A549 (cell line): ENCODE data around the gene HOXC11. TPM values are rescaled to one million over a fixed set of nuclear protein-coding genes. Genes with fewer than 3 reads are reported as not detected.

Source experiments
- ATAC-seq, 2 experiments: fragments of 200-7000 bp in 1 of 2; fragments of >200 bp in 1 of 2; cut with Nextera tagmentation in 1 of 2; cut with Tn5 transposase in 1 of 2; 3 replicates each; pipeline versions ENCODE4 v1.8.0 to v1.9.1; 2018 to 2020; ENCODE audit warnings: mild to moderate bottlenecking in 1 of 2, moderate library complexity in 1 of 2
- CTCF ChIA-PET: fragments of 300-600 bp; sonication (Branson Sonifier 250); formaldehyde crosslinking; extraction: SDS; loops from one replicate; lab custom pipeline; 2021; ENCODE audit warnings: antibody characterized with exemption, inconsistent platforms; lab: Yijun Ruan, JAX
- POLR2A ChIA-PET: fragments of 350-600 bp; formaldehyde crosslinking; extraction: SDS; loops from one replicate; lab custom pipeline; 2021; ENCODE audit warnings: antibody characterized with exemption, inconsistent platforms; lab: Yijun Ruan, JAX
- DNase-seq, 2 experiments: peaks; one replicate each; pipeline versions ENCODE4 v3.0.0 to v3.0.0-alpha.2; 2011 to 2016; ENCODE audit warnings: low read depth in 1 of 2, low spot score in 1 of 2
- FAIRE-seq: peaks from 2 replicates; lab custom pipeline; 2011; peaks lifted over from hg19 to GRCh38; lab: Jason Lieb, UNC
- H3K27ac ChIP-seq, 2 experiments: fragments of >200 bp; sonication (Bioruptor Twin); formaldehyde crosslinking; 3 replicates each; pipeline ENCODE4 v1.5.1; 2016 to 2017
- H3K4me1 ChIP-seq: fragments of >200 bp; sonication (Bioruptor Twin); formaldehyde crosslinking; 3 replicates; pipeline ENCODE4 v1.6.1; 2016
- H3K4me2 ChIP-seq: fragments of >200 bp; sonication (Bioruptor Twin); formaldehyde crosslinking; 3 replicates; pipeline ENCODE4 v1.6.1; 2016
- H3K4me3 ChIP-seq: fragments of >200 bp; sonication (Bioruptor Twin); formaldehyde crosslinking; 3 replicates; pipeline ENCODE4 v1.5.1; 2016
- H3K9me3 ChIP-seq: fragments of >200 bp; sonication (Bioruptor Twin); formaldehyde crosslinking; 3 replicates; pipeline ENCODE4 v1.6.1; 2016
- BCL3 ChIP-seq: fragments of >200 bp; sonication (Bioruptor Twin); formaldehyde crosslinking; IDR thresholded peaks from 3 replicates; pipeline ENCODE4 v1.6.1; 2016
- CEBPB ChIP-seq, 2 experiments: fragments of >200 bp in 1 of 2; sonication (Bioruptor Twin) in 1 of 2; formaldehyde crosslinking in 1 of 2; IDR thresholded peaks; 2 replicates each; pipeline ENCODE4 v1.6.1; 2012 to 2016
- CHD2 ChIP-seq: fragments of 150-350 bp; IDR thresholded peaks from 2 replicates; pipeline ENCODE4 v1.6.1; 2014; ENCODE audit warnings: low read length; ENCODE audit not compliant: partially characterized antibody
- CTCF ChIP-seq: fragments of >200 bp; sonication (Bioruptor Twin); formaldehyde crosslinking; IDR thresholded peaks from 3 replicates; pipeline ENCODE4 v1.5.1; 2016
- EHF ChIP-seq: fragments of 250-450 bp; sonication (Bioruptor Pico); IDR thresholded peaks from 2 replicates; pipeline ENCODE4 v1.5.0; 2020; ENCODE audit warnings: mild to moderate bottlenecking
- ELK1 ChIP-seq: fragments of 150-350 bp; IDR thresholded peaks from 2 replicates; pipeline ENCODE4 v1.6.1; 2014; ENCODE audit warnings: low read depth, mild to moderate bottlenecking, low read length
- ESRRA ChIP-seq: fragments of 150-350 bp; IDR thresholded peaks from 2 replicates; pipeline ENCODE4 v1.6.1; 2014; ENCODE audit warnings: mild to moderate bottlenecking, low read length, borderline replicate concordance
- HEYL ChIP-seq: fragments of 250-450 bp; sonication (Bioruptor Pico); IDR thresholded peaks from 2 replicates; pipeline ENCODE4 v1.8.0; 2021; ENCODE audit warnings: mild to moderate bottlenecking, moderate library complexity
- HOXA7 ChIP-seq: fragments of 250-450 bp; sonication (Bioruptor Pico); IDR thresholded peaks from 2 replicates; pipeline ENCODE4 v1.5.0; 2020; ENCODE audit warnings: mild to moderate bottlenecking, moderate library complexity
- HOXB5 ChIP-seq: fragments of 250-450 bp; sonication (Bioruptor Pico); IDR thresholded peaks from 2 replicates; pipeline ENCODE4 v1.5.0; 2020; ENCODE audit warnings: mild to moderate bottlenecking, moderate library complexity
- KDM1A ChIP-seq: fragments of 200-600 bp; sonication (generic); IDR thresholded peaks from 2 replicates; pipeline ENCODE4 v1.6.1; 2016; ENCODE audit warnings: low read depth, mild to moderate bottlenecking
- KDM5A ChIP-seq: fragments of 200-600 bp; sonication (generic); IDR thresholded peaks from 2 replicates; pipeline ENCODE4 v1.6.1; 2016; ENCODE audit warnings: antibody characterized with exemption, mild to moderate bottlenecking
- MAFK ChIP-seq: fragments of 450-650 bp; IDR thresholded peaks from 2 replicates; pipeline ENCODE4 v1.6.1; 2014; ENCODE audit not compliant: partially characterized antibody
- MAZ ChIP-seq: fragments of 150-350 bp; IDR thresholded peaks from 2 replicates; pipeline ENCODE4 v1.6.1; 2014; ENCODE audit warnings: antibody characterized with exemption, low read depth, low read length, borderline replicate concordance
- NFE2L2 ChIP-seq: fragments of 150-350 bp; conservative IDR thresholded peaks from 2 replicates; pipeline ENCODE4 v1.6.1; 2014; ENCODE audit warnings: low read length
- NPAS2 ChIP-seq: fragments of 250-450 bp; sonication (Bioruptor Pico); IDR thresholded peaks from 2 replicates; pipeline ENCODE4 v1.8.0; 2022; ENCODE audit warnings: mild to moderate bottlenecking, moderate library complexity, borderline replicate concordance
- POLR2AphosphoS2 ChIP-seq: conservative IDR thresholded peaks from 2 replicates; pipeline ENCODE4 v1.6.1; 2012; ENCODE audit warnings: low read length, improper control_type of control experiment, inconsistent platforms
- RAD21 ChIP-seq, 2 experiments: fragments of >200 bp in 1 of 2; sonication (Bioruptor Twin) in 1 of 2; formaldehyde crosslinking in 1 of 2; IDR thresholded peaks in 1 of 2; conservative IDR thresholded peaks in 1 of 2; 2 replicates in 1 of 2; 3 replicates in 1 of 2; pipeline ENCODE4 v1.6.1; 2012 to 2018; ENCODE audit warnings: inconsistent platforms in 1 of 2
- RARB ChIP-seq: fragments of 250-450 bp; sonication (Bioruptor Pico); IDR thresholded peaks from 2 replicates; pipeline ENCODE4 v1.8.0; 2021; ENCODE audit warnings: mild to moderate bottlenecking, moderate library complexity
- RCOR1 ChIP-seq: fragments of 150-350 bp; IDR thresholded peaks from 2 replicates; pipeline ENCODE4 v1.6.1; 2014; ENCODE audit warnings: antibody characterized with exemption, low read length, low read depth
- RNF2 ChIP-seq: fragments of 200-600 bp; sonication (generic); IDR thresholded peaks from 2 replicates; pipeline ENCODE4 v1.6.1; 2016; ENCODE audit warnings: low read depth, mild to moderate bottlenecking, antibody characterized with exemption, moderate library complexity, borderline replicate concordance
- SMC3 ChIP-seq: fragments of >200 bp; sonication (Bioruptor Twin); formaldehyde crosslinking; IDR thresholded peaks from 3 replicates; pipeline ENCODE4 v1.6.1; 2018; ENCODE audit warnings: inconsistent platforms
- TFCP2L1 ChIP-seq: fragments of 250-450 bp; sonication (Bioruptor Pico); IDR thresholded peaks from 2 replicates; pipeline ENCODE4 v1.5.0; 2021; ENCODE audit warnings: mild to moderate bottlenecking
- USF2 ChIP-seq: fragments of 450-650 bp; IDR thresholded peaks from 2 replicates; pipeline ENCODE4 v1.6.1; 2014; ENCODE audit warnings: antibody characterized with exemption
- ZFP36 ChIP-seq: fragments of 450-650 bp; IDR thresholded peaks from 2 replicates; pipeline ENCODE4 v1.6.1; 2014; ENCODE audit warnings: borderline replicate concordance; ENCODE audit not compliant: partially characterized antibody
- ZNF302 ChIP-seq: fragments of 250-450 bp; sonication (Bioruptor Pico); IDR thresholded peaks from 2 replicates; pipeline ENCODE4 v1.9.0; 2021; ENCODE audit warnings: inconsistent platforms, mild to moderate bottlenecking, moderate library complexity
- ZSCAN20 ChIP-seq: fragments of 250-450 bp; sonication (Bioruptor Pico); IDR thresholded peaks from 2 replicates; pipeline ENCODE4 v1.8.0; 2022; ENCODE audit warnings: mild to moderate bottlenecking, moderate library complexity
- WGBS: methylation state at CpG from one replicate; pipeline ENCODE4 v1.1.6; 2017; ENCODE audit errors: missing lambda C conversion rate; 5-methylcytosine and 5-hydroxymethylcytosine counted together
- polyA plus RNA-seq, 4 experiments: library from polyadenylated mRNA; depleted of rRNA in 3 of 4; stranded (reverse); fragments of >200 nt; fragmentation: RNase III in 1 of 4; extraction: RNeasy Plus Mini Kit Qiagen cat#74134 plus additional on column Dnase treatment in 1 of 4; gene quantifications; 2 replicates in 3 of 4; 3 replicates in 1 of 4; pipeline ENCODE4 v1.2.3, GENCODE V29; 2011 to 2017
- TF ChIP-seq, protein P1 (sequence below): fragments of >200 bp; sonication (Bioruptor Twin); formaldehyde crosslinking; IDR thresholded peaks from 2 replicates; pipeline ENCODE4 v1.6.1; 2016

The HOXC11 gene
- polyA plus RNA-seq, 2 of the 4 experiments (the other 2 are of a cell fraction) = 0.45 to 0.58 TPM

DNA sequence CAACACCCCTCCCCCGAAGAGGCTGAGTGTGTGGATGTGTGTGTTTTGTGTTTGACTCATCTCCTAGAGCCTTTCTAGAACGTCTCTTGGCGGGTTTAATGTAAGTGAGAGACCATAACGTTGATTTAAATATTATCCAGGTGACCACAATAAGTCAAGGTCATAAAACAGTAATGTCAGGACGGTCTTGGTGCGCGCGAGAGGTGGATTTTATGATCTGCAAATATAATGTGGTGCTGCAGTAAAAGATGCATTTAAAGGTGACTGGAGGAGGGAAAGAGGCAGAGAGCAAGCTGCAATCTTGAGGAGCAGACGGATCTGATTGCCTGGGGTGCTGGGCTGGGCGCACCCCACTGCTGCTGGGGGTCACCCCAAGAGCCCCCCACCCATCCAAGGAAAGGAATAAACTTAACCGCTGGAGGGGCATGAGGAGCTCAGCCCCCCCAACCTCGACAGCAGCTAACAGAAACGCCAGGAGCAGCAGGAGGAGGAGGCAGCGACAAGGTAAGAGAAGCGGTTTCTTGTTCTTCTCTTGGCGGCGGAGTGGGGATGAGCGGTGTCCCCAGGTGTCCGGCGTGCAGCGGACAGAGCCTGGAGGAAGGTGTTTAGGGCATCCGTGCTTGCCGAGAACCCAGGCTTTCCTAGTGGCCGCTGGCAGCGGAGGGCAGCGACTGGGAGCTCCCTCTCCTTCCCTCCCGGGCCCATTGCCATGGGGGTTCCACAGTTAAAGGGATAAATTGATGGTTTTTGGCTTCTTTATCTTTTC lies 17.6 kb downstream of the HOXC11 start:
- TF ChIP-seq CEBPB (IDR thresholded peaks at IDR 0.05) = no peak
- no peak for TF ChIP-seq ZFP36
- TF ChIP-seq NFE2L2 = no peak
- no peak for TF ChIP-seq TFCP2L1 (CRISPR knock-in tag)
- no peak for TF ChIP-seq RAD21 (conservative IDR thresholded peaks at IDR 0.05 in 1 of 2, IDR thresholded peaks at IDR 0.05 in 1 of 2)
- no peak for TF ChIP-seq MAZ
- no peak for TF ChIP-seq SMC3
- no peak for TF ChIP-seq RCOR1
- no peak for TF ChIP-seq ESRRA
- TF ChIP-seq HEYL (CRISPR knock-in tag) = no peak
- TF ChIP-seq NPAS2 = no peak
- TF ChIP-seq ZSCAN20 = no peak
- TF ChIP-seq KDM1A = no peak
- no peak for TF ChIP-seq HOXA7 (CRISPR knock-in tag)
- no peak for TF ChIP-seq POLR2AphosphoS2
- TF ChIP-seq CHD2 = no peak
- no peak for TF ChIP-seq USF2
- no peak for TF ChIP-seq RARB (CRISPR knock-in tag)
- no peak for TF ChIP-seq BCL3
- TF ChIP-seq HOXB5 (CRISPR knock-in tag) = no peak
- ChIA-PET CTCF (interaction anchor here (0.6 to 28.7 kb wide), 24 partner anchors 9 to 304 kb away, joined by 3 to 1074 read pairs (median 6); partner anchors contain the start of genes HOXC5, HOXC8, HOXC9 and SMUG1), POLR2A (interaction anchor here (0.5 to 1.7 kb wide), 3 partner anchors 9 to 27 kb away, joined by 3 to 5 read pairs (median 4); partner anchors contain the start of genes HOXC8 and HOXC9)
- Histone ChIP-seq H3K4me2 (peak overlapping the region; percentile 87), H3K4me1 (peaks cover 24% of the 10 kb centered on the region), H3K27ac (peak overlapping the region in 1 of 2 experiments; percentile 11; a peak in 1 of 6 replicates), H3K9me3 (no peaks in the 10 kb centered on the region), H3K4me3 (no peak overlapping the region)
- DNase-seq (no peak), ATAC-seq (no peak), FAIRE-seq (no peak)
- WGBS = 63% methylated on average over 27 of the region's 27 CpGs

- Histone ChIP-seq H3K4me3 (no peak overlapping the region), H3K4me1 (peaks cover 22% of the 10 kb centered on the region), H3K4me2 (no peak overlapping the region), H3K9me3 (no peaks in the 10 kb centered on the region), H3K27ac (peak overlapping the region in 1 of 2 experiments; percentile 20; a peak in 1 of 6 replicates)
- FAIRE-seq = no peak
- ChIA-PET POLR2A (interaction anchor here (1.3 to 1.7 kb wide), 2 partner anchors 9 to 26 kb away, joined by 4 to 5 read pairs; partner anchors contain the start of gene HOXC9), CTCF (interaction anchor here (0.7 to 28.7 kb wide), 25 partner anchors 9 to 303 kb away, joined by 3 to 1074 read pairs (median 5); partner anchors contain the start of genes HOXC5, HOXC8, HOXC9 and SMUG1)
- DNase-seq = no peak
- TF ChIP-seq MAZ (no peak), EHF (CRISPR knock-in tag) (no peak), ZNF302 (no peak), ELK1 (no peak), KDM1A (no peak), SMC3 (no peak), NPAS2 (no peak), MAFK (no peak), ZSCAN20 (no peak), KDM5A (no peak), RNF2 (no peak), CTCF (no peak), CEBPB (IDR thresholded peaks at IDR 0.05) (no peak), RAD21 (conservative IDR thresholded peaks at IDR 0.05 in 1 of 2, IDR thresholded peaks at IDR 0.05 in 1 of 2) (no peak)
- TF ChIP-seq, protein P1, sequence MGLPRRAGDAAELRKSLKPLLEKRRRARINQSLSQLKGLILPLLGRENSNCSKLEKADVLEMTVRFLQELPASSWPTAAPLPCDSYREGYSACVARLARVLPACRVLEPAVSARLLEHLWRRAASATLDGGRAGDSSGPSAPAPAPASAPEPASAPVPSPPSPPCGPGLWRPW = no peak
- no peak for ATAC-seq
- WGBS = 49% methylated on average over 8 of the region's 8 CpGs
Measured at GRCh38 chr12:53991077-53991460, 18.1 kb downstream of the HOXC11 start.
